Measurements from ENCODE around the gene UMPS.

UMPS gene

DNA sequence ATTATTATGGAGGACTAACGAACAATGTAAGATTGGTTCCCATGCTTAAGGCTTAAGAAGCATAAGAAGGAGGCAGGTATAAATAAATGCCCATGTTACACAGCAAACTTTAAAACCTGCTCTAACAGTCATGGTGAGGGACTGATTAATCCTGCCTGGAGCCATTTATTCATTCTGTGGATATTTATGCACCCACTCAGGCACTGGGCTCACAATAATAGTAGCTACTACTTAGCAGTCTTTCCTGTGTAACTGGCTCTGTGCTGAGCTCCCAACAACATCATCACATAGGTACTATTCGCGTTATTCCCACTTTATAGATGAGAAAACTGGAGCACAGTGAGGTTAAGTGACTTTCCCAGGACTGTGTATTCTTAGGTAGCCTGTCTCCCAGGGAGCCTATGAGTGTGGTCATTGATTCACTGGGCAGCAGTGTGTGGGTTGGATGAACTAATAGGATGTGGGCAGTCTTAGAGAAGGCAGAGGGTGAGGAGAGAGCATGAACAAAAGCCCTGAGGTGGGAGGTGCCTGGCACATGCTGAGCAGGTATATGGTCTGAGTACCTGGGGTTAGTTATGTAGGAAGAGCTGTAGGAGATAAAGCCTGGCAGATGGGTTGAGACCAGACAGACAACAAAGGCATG lies 44.1 kb upstream of the UMPS start:
- no peak for TF ChIP-seq CTCF (conservative IDR thresholded peaks at IDR 0.05; ENCODE audit: control insufficient read depth, insufficient read depth, low read depth, low read length)
- H3K4me3 ChIP-seq (ENCODE audit: control insufficient read depth, low read depth, low read length), result no peak overlapping the region
- DNase-seq (ENCODE audit: low read depth), result peak; percentile 52

DNA sequence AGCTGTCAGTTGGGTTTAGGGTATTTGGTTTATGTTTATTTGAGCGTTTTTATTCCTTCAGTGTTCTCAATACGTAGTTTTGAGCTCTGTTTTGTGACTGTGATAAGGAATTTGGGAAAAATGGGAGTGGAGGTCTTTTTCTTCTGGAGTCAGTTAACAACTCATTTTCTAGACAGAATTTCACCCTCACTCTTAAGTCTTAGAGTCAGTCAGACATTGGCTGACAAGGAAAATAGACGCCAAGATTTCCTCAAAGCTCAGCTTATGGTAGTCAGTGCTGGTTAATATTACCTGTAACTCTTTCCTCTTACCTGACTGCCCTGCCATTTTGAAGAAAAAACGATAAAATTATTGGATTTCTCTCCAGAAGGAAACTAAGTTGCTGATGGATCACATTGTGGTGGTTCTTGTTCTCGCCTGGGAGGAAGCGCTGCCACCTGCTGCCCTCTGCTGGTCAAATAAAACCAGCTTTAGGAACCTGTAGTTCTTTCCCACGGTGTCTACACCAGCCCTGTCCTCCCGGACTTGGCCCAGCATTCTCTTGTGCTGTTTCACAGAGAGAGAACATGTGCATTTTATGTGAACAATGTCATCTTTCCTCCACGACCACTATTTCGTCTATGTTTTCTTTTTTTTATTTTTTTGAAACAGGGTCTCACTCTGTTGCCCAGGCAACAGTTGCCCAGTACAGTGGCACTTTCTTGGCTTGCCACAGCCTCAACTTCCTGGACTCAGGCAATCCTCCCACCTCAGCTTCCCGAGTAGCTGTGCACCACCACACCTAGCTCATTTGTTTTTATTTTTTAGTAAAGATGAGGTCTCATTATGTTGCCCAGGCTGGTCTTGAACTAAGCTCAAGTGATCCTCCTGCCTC lies 41.4 kb upstream of the UMPS start:
- peak; percentile 90 for TF ChIP-seq CTCF (conservative IDR thresholded peaks at IDR 0.05; ENCODE audit: control insufficient read depth, insufficient read depth, low read depth, low read length)
- H3K4me3 ChIP-seq (ENCODE audit: control insufficient read depth, low read depth, low read length), result no peak overlapping the region
- peak; percentile 83 for DNase-seq (ENCODE audit: low read depth)

DNA sequence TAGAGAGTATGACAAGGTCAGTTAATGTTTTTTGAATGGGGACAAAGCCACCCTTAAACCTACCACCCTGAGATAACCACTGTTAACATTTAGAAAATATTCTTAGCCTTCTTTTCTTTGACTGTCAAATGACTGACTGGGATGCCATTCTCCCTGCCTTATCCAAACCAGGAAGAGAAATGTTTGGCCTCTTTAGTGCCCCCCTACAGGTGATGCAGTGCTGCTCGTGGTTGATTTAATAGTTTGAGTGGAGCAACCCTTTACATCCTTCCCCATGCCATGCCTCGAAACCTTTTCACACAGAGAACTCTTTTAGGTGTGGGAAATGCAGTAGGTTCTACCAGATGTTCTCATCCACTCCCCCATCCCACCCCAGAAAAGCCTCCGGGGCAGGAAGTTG lies 38.7 kb upstream of the UMPS start:
- no peak for DNase-seq (ENCODE audit: low read depth)
- no peak for TF ChIP-seq CTCF (conservative IDR thresholded peaks at IDR 0.05; ENCODE audit: control insufficient read depth, insufficient read depth, low read depth, low read length)
- H3K4me3 ChIP-seq (ENCODE audit: control insufficient read depth, low read depth, low read length), result no peak overlapping the region

- TF ChIP-seq CTCF (conservative IDR thresholded peaks at IDR 0.05; ENCODE audit: control insufficient read depth, insufficient read depth, low read depth, low read length), result no peak
- DNase-seq (ENCODE audit: low read depth), result no peak
- no peak overlapping the region for H3K4me3 ChIP-seq (ENCODE audit: control insufficient read depth, low read depth, low read length)
Observed at GRCh38 chr3:124694486-124694885, 35.8 kb upstream of the UMPS start.

- H3K4me3 ChIP-seq (ENCODE audit: control insufficient read depth, low read depth, low read length), result no peak overlapping the region
- no peak for DNase-seq (ENCODE audit: low read depth)
- TF ChIP-seq CTCF (conservative IDR thresholded peaks at IDR 0.05; ENCODE audit: control insufficient read depth, insufficient read depth, low read depth, low read length), result no peak
Observed at GRCh38 chr3:124695369-124695768, 34.9 kb upstream of the UMPS start.

DNA sequence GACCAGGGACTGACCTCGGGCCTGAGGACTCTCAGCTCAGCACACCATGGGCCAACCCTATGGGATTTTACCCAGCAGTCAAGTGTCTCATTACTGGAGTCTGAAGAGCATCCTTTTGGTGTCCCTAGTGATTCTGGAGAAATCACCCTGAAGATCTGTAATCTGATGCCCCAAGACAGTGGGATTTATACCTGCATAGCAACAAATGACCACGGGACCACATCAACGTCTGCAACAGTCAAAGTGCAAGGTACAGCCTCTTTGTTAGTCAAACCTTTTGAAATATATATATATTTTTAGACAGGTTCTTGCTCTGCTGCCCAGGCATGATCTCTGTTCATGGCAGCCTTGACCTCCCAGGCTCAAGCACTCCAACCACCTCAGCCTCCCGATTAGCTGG lies 34.2 kb upstream of the UMPS start:
- no peak overlapping the region for H3K4me3 ChIP-seq (ENCODE audit: control insufficient read depth, low read depth, low read length)
- TF ChIP-seq CTCF (conservative IDR thresholded peaks at IDR 0.05; ENCODE audit: control insufficient read depth, insufficient read depth, low read depth, low read length), result no peak
- DNase-seq (ENCODE audit: low read depth), result no peak
